Uterus (tissue), 2 donors: Measurements from ENCODE around the gene PLLP.

Source experiments
- POLR2A ChIP-seq, 2 donors: fragments of 450-650 bp; IDR thresholded peaks; one replicate each; pipeline ENCODE4 v1.6.1; 2016; ENCODE audit warnings: antibody characterized with exemption in 2 of 2, mild to moderate bottlenecking in 1 of 2, moderate library complexity in 1 of 2
- TF ChIP-seq, protein P1 (sequence below), 4 experiments: fragments of 200-600 bp in 2 of 4; fragments of 450-650 bp in 2 of 4; sonication (generic) in 2 of 4; IDR thresholded peaks; one replicate each; pipeline ENCODE4 v1.5.1; 2016 to 2019; ENCODE audit warnings: antibody characterized with exemption in 4 of 4, mild to moderate bottlenecking in 2 of 4, moderate library complexity in 1 of 4

DNA sequence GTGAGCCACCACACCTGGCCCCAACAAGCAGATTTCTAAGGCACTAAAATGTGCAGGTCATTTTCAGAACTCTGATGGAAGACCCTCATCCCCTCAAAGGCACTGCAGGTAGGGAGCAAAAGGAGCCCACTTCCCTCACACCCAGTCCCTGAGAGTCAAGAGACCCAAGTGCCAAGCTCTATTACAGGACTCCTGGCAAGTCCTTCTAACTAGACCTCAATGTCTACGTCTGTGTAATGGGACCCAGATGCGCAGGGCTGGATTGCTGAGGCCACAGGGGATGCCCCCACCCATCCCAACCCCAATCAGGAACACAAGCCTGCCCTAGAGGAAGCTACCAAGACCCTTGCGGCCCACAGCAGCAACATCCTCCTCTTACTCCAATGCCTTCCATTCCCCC lies 2.7 kb downstream of the PLLP start:
- TF ChIP-seq, protein P1, sequence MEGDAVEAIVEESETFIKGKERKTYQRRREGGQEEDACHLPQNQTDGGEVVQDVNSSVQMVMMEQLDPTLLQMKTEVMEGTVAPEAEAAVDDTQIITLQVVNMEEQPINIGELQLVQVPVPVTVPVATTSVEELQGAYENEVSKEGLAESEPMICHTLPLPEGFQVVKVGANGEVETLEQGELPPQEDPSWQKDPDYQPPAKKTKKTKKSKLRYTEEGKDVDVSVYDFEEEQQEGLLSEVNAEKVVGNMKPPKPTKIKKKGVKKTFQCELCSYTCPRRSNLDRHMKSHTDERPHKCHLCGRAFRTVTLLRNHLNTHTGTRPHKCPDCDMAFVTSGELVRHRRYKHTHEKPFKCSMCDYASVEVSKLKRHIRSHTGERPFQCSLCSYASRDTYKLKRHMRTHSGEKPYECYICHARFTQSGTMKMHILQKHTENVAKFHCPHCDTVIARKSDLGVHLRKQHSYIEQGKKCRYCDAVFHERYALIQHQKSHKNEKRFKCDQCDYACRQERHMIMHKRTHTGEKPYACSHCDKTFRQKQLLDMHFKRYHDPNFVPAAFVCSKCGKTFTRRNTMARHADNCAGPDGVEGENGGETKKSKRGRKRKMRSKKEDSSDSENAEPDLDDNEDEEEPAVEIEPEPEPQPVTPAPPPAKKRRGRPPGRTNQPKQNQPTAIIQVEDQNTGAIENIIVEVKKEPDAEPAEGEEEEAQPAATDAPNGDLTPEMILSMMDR (IDR thresholded peaks at IDR 0.05), result no peak
- TF ChIP-seq POLR2A (IDR thresholded peaks at IDR 0.05), result no peak
